K562 (cell line): ENCODE measurements around the gene GTPBP2. TPM values are rescaled to one million over a fixed set of nuclear protein-coding genes. Genes with fewer than 3 reads are reported as not detected.

Source experiments
- ARID1B ChIP-seq: fragments of 450-650 bp; IDR thresholded peaks from 2 replicates; pipeline ENCODE4 v1.6.1; 2016; ENCODE audit warnings: antibody characterized with exemption, mild to moderate bottlenecking, inconsistent platforms
- BCOR ChIP-seq: fragments of 450-650 bp; IDR thresholded peaks from 2 replicates; pipeline ENCODE4 v1.6.1; 2016
- C11orf30 ChIP-seq: fragments of 450-650 bp; IDR thresholded peaks from 2 replicates; pipeline ENCODE4 v1.6.1; 2016; ENCODE audit warnings: low read depth, mild to moderate bottlenecking
- CEBPB ChIP-seq: fragments of 450-650 bp; IDR thresholded peaks from 2 replicates; pipeline ENCODE4 v1.6.1; 2016; ENCODE audit warnings: missing genetic modification characterization, missing compliant biosample characterization
- CREM ChIP-seq: IDR thresholded peaks from 2 replicates; pipeline ENCODE4 v1.6.1; 2014; ENCODE audit warnings: antibody characterized with exemption, low read depth
- HMBOX1 ChIP-seq: sonication (generic); IDR thresholded peaks from 2 replicates; pipeline ENCODE4 v1.6.1; 2016
- JUND ChIP-seq, 2 experiments: IDR thresholded peaks; 2 replicates in 1 of 2; 3 replicates in 1 of 2; pipeline ENCODE4 v1.6.1; 2011; ENCODE audit warnings: borderline replicate concordance in 2 of 2, low read depth in 2 of 2, low read length in 2 of 2, improper control_type of control experiment in 1 of 2, missing biosample characterization in 1 of 2, missing genetic modification characterization in 1 of 2, missing genetic modification reagents in 1 of 2
- KLF10 ChIP-seq: fragments of 250-450 bp; sonication (Bioruptor Pico); IDR thresholded peaks from 2 replicates; pipeline ENCODE4 v1.6.1; 2021; ENCODE audit warnings: matching md5 sums
- MAFF ChIP-seq: IDR thresholded peaks from 2 replicates; pipeline ENCODE4 v1.6.1; 2012; ENCODE audit warnings: low read length, improper control_type of control experiment
- MEIS2 ChIP-seq: fragments of 450-650 bp; IDR thresholded peaks from 2 replicates; pipeline ENCODE4 v1.6.1; 2014; ENCODE audit warnings: mild to moderate bottlenecking; ENCODE audit not compliant: partially characterized antibody
- PTTG1 ChIP-seq: fragments of 450-650 bp; IDR thresholded peaks from 2 replicates; pipeline ENCODE4 v1.6.1; 2016; ENCODE audit warnings: low read depth, mild to moderate bottlenecking, missing genetic modification characterization, missing compliant biosample characterization
- RB1 ChIP-seq: fragments of 450-650 bp; IDR thresholded peaks from 2 replicates; pipeline ENCODE4 v1.6.1; 2017; ENCODE audit warnings: low read depth, mild to moderate bottlenecking
- RFX5 ChIP-seq: IDR thresholded peaks from 2 replicates; pipeline ENCODE4 v1.6.1; 2011; ENCODE audit warnings: low read depth, mild to moderate bottlenecking, improper control_type of control experiment, low read length
- ZNF121 ChIP-seq: sonication (generic); formaldehyde crosslinking; conservative IDR thresholded peaks from 2 replicates; pipeline ENCODE4 v1.8.0; 2022; ENCODE audit warnings: missing genetic modification reagents
- ZNF165 ChIP-seq: fragments of 250-450 bp; sonication (Bioruptor Pico); IDR thresholded peaks from 2 replicates; pipeline ENCODE4 v1.4.0; 2020; ENCODE audit warnings: borderline replicate concordance
- ZNF232 ChIP-seq: sonication (generic); formaldehyde crosslinking; IDR thresholded peaks from 2 replicates; pipeline ENCODE4 v1.8.0; 2022; ENCODE audit warnings: mild to moderate bottlenecking, missing genetic modification reagents
- ZNF316 ChIP-seq: fragments of 450-650 bp; IDR thresholded peaks from 2 replicates; pipeline ENCODE4 v1.6.1; 2016
- ZNF583 ChIP-seq: fragments of 250-450 bp; sonication (Bioruptor Pico); IDR thresholded peaks from 2 replicates; pipeline ENCODE4 v1.4.0; 2020
- ZNF639 ChIP-seq, 2 experiments: fragments of 200-800 bp in 1 of 2; sonication (Bioruptor generic) in 1 of 2; sonication (generic) in 1 of 2; formaldehyde crosslinking in 1 of 2; IDR thresholded peaks in 1 of 2; conservative IDR thresholded peaks in 1 of 2; 2 replicates each; pipeline versions ENCODE4 v1.5.0 to v1.6.1; 2016 to 2020; ENCODE audit warnings: missing compliant biosample characterization in 1 of 2, missing genetic modification characterization in 1 of 2, missing genetic modification reagents in 1 of 2
- polyA plus RNA-seq, 8 experiments: library from polyadenylated mRNA; depleted of rRNA in 4 of 8; stranded (reverse) in 5 of 8; unstranded in 3 of 8; fragments of >200 nt; fragmentation: Nextera tagmentation in 2 of 8; fragmentation: Illumina TruSeq in 1 of 8; extraction: Ambion mirVana in 2 of 8; extraction: Trizol in 1 of 8; gene quantifications; 2 replicates each; pipeline versions ENCODE4 v1.2.1 to v1.2.3, GENCODE V29; 2011 to 2014; ENCODE audit warnings: inconsistent platforms in 1 of 8, missing spikeins in 1 of 8
- total RNA-seq, 7 experiments: library from RNA; depleted of rRNA in 6 of 7; stranded (reverse); fragments of >200 nt in 6 of 7; fragmentation: Illumina TruSeq in 2 of 7; extraction: Trizol in 2 of 7; gene quantifications; 2 replicates each; pipeline versions ENCODE4 v1.2.1 to v1.2.3, GENCODE V29; 2011 to 2021; ENCODE audit warnings: low replicate concordance in 1 of 7

GTPBP2 gene
- total and polyA plus RNA-seq, 9 of the 15 experiments (the other 6 are each of a cell fraction or from before 2014, with no cell fraction given) = 48.4 to 196 (median 111) TPM

GRCh38 chr6:43669922-43670622, 41.0 kb upstream of the GTPBP2 start (continued):
- TF ChIP-seq HMBOX1 (peak; percentile 51; the same call in 1 of the 2 replicates), MEIS2 (peak; percentile 67), BCOR (peak; percentile 43; the same call in 1 of the 2 replicates), PTTG1 (no peak), ZNF639 (CRISPR knock-in tag; conservative IDR thresholded peaks at IDR 0.05 in 1 of 2, IDR thresholded peaks at IDR 0.05 in 1 of 2) (0 out of 4 replicates have a peak, but pooled peaks of 1 of the 2 experiments have one; percentile 15), C11orf30 (peak; percentile 56), CREM (0 out of 2 replicates have a peak, but pooled peaks have one; percentile 14), KLF10 (no peak), ZNF121 (CRISPR knock-in tag) (peak; percentile 57), CEBPB (tag) (peak; percentile 86), RB1 (no peak), ZNF316 (peak; percentile 66; the same call in 1 of the 2 replicates), ARID1B (peak; percentile 23; the same call in 1 of the 2 replicates), RFX5 (no peak), ZNF583 (CRISPR knock-in tag) (no peak), JUND (IDR thresholded peaks at IDR 0.05; ENCODE audit: borderline replicate concordance, low read depth, low read length) (peak; percentile 27; the same call in 1 of the 2 replicates), JUND (tag; IDR thresholded peaks at IDR 0.05; ENCODE audit: borderline replicate concordance, low read depth, low read length) (no peak), ZNF165 (CRISPR knock-in tag) (no peak), MAFF (peak; percentile 12; the same call in 1 of the 2 replicates), ZNF232 (no peak)
